ENCODE results near the gene TSEN2.

Gene TSEN2

GRCh38 chr3:12556690-12557472, 72.6 kb downstream of the TSEN2 start, which contains the start of gene MKRN2:
MKRN2 (plus strand) TSS chr3:12557087; CDS start chr3:12557151, 64 bp downstream.
- peak; percentile 79 for DNase-seq (ENCODE audit: low read depth)

- no peak for DNase-seq (ENCODE audit: low read depth)
Measured at GRCh38 chr3:12557473-12558100, 73.3 kb downstream of the TSEN2 start.

- DNase-seq (ENCODE audit: low read depth), result no peak
Measured at GRCh38 chr3:12558706-12559105, 74.4 kb downstream of the TSEN2 start.

GRCh38 chr3:12559520-12559919, 75.2 kb downstream of the TSEN2 start:
- no peak for DNase-seq (ENCODE audit: low read depth)

- DNase-seq (ENCODE audit: low read depth), result no peak
Measured at GRCh38 chr3:12560505-12561190, 76.4 kb downstream of the TSEN2 start.

GRCh38 chr3:12561397-12561796, 77.1 kb downstream of the TSEN2 start:
- no peak for DNase-seq (ENCODE audit: low read depth)

- no peak for DNase-seq (ENCODE audit: low read depth)
Measured at GRCh38 chr3:12562451-12562850, 78.2 kb downstream of the TSEN2 start.

GRCh38 chr3:12566976-12567375, 82.7 kb downstream of the TSEN2 start:
- no peak for DNase-seq (ENCODE audit: low read depth)

- no peak for DNase-seq (ENCODE audit: low read depth)
Measured at GRCh38 chr3:12568747-12569146, 84.5 kb downstream of the TSEN2 start.

- no peak for DNase-seq (ENCODE audit: low read depth)
Measured at GRCh38 chr3:12569836-12570235, 85.6 kb downstream of the TSEN2 start.

- no peak for DNase-seq (ENCODE audit: low read depth)
Measured at GRCh38 chr3:12571986-12572385, 87.7 kb downstream of the TSEN2 start.

GRCh38 chr3:12574131-12574530, 89.9 kb downstream of the TSEN2 start:
- no peak for DNase-seq (ENCODE audit: low read depth)

- no peak for DNase-seq (ENCODE audit: low read depth)
Measured at GRCh38 chr3:12574661-12575060, 90.4 kb downstream of the TSEN2 start.

- DNase-seq (ENCODE audit: low read depth), result no peak
Measured at GRCh38 chr3:12577379-12577778, 93.1 kb downstream of the TSEN2 start.

- no peak for DNase-seq (ENCODE audit: low read depth)
Measured at GRCh38 chr3:12578742-12579141, 94.5 kb downstream of the TSEN2 start.

GRCh38 chr3:12579456-12579855, 95.2 kb downstream of the TSEN2 start:
- DNase-seq (ENCODE audit: low read depth), result no peak

GRCh38 chr3:12579905-12580304, 95.6 kb downstream of the TSEN2 start:
- DNase-seq (ENCODE audit: low read depth), result no peak

- DNase-seq (ENCODE audit: low read depth), result no peak
Measured at GRCh38 chr3:12582730-12583129, 98.5 kb downstream of the TSEN2 start.
